Neural progenitor cell (in vitro differentiated cells): ENCODE data around the gene POMGNT2. TPM values are rescaled to one million over a fixed set of nuclear protein-coding genes. Genes with fewer than 3 reads are reported as not detected.

Experiments used
- DNase-seq: peaks from one replicate; pipeline ENCODE4 v3.0.0-alpha.2; 2016; ENCODE audit warnings: low spot score
- H2AFZ ChIP-seq: fragments of 200-600 bp; sonication (generic); replicated peaks from 2 replicates; pipeline ENCODE4 v1.6.1; 2016; ENCODE audit warnings: antibody characterized with exemption
- H3F3A ChIP-seq: fragments of 200-600 bp; sonication (generic); 2 replicates; pipeline ENCODE4 v1.6.1; 2016; ENCODE audit warnings: antibody characterized with exemption, low read depth
- H3K27ac ChIP-seq: fragments of 200-600 bp; sonication (generic); 2 replicates; pipeline ENCODE4 v1.5.1; 2016; ENCODE audit warnings: mild to moderate bottlenecking
- H3K27me3 ChIP-seq: fragments of 200-600 bp; sonication (generic); 2 replicates; pipeline ENCODE4 v1.6.1; 2016; ENCODE audit warnings: mild to moderate bottlenecking, moderate library complexity
- H3K36me3 ChIP-seq: fragments of 200-600 bp; sonication (generic); 2 replicates; pipeline ENCODE4 v1.5.1; 2016
- H3K4me1 ChIP-seq: fragments of 200-600 bp; sonication (generic); 2 replicates; pipeline ENCODE4 v1.6.1; 2016; ENCODE audit warnings: mixed run types
- H3K4me2 ChIP-seq: fragments of 200-600 bp; sonication (generic); 2 replicates; pipeline ENCODE4 v1.6.1; 2016
- H3K4me3 ChIP-seq: fragments of 200-600 bp; sonication (generic); 2 replicates; pipeline ENCODE4 v1.5.1; 2016
- H3K79me2 ChIP-seq: fragments of 200-600 bp; sonication (generic); 2 replicates; pipeline ENCODE4 v1.6.1; 2016; ENCODE audit warnings: low read depth
- H3K9ac ChIP-seq: fragments of 200-600 bp; sonication (generic); 2 replicates; pipeline ENCODE4 v1.6.1; 2016
- H3K9me3 ChIP-seq: fragments of 200-600 bp; sonication (generic); 2 replicates; pipeline ENCODE4 v1.5.1; 2016; ENCODE audit warnings: low read depth
- H4K20me1 ChIP-seq: fragments of 200-600 bp; sonication (generic); 2 replicates; pipeline ENCODE4 v1.6.1; 2016; ENCODE audit warnings: low read depth
- H3K27ac Mint-ChIP-seq: 3 replicates; pipeline ENCODE4 v1.8.0; 2021; ENCODE audit warnings: mixed read lengths
- H3K27me3 Mint-ChIP-seq: 2 replicates; pipeline ENCODE4 v1.8.0; 2022; ENCODE audit warnings: low read depth, mild to moderate bottlenecking, inconsistent platforms, moderate library complexity, mixed read lengths; ENCODE audit not compliant: insufficient read depth
- H3K36me3 Mint-ChIP-seq: 3 replicates; pipeline ENCODE4 v1.8.0; 2021; ENCODE audit warnings: mixed read lengths
- H3K4me1 Mint-ChIP-seq: 3 replicates; pipeline ENCODE4 v1.8.0; 2021; ENCODE audit warnings: mixed read lengths
- H3K4me3 Mint-ChIP-seq: 3 replicates; pipeline ENCODE4 v1.8.0; 2021; ENCODE audit warnings: mild to moderate bottlenecking, moderate library complexity, mixed read lengths
- H3K9me3 Mint-ChIP-seq: 3 replicates; pipeline ENCODE4 v1.8.0; 2020; ENCODE audit warnings: mixed read lengths
- CTCF ChIP-seq: fragments of 200-600 bp; sonication (generic); IDR thresholded peaks from 2 replicates; pipeline ENCODE4 v1.5.1; 2017; ENCODE audit warnings: antibody characterized with exemption, mild to moderate bottlenecking
- EZH2 ChIP-seq: fragments of 200-600 bp; sonication (generic); IDR thresholded peaks from 2 replicates; pipeline ENCODE4 v1.6.1; 2017; ENCODE audit warnings: antibody characterized with exemption, mild to moderate bottlenecking, moderate library complexity
- EZH2phosphoT487 ChIP-seq: fragments of 200-600 bp; sonication (generic); IDR thresholded peaks from 2 replicates; pipeline ENCODE4 v1.6.1; 2017; ENCODE audit warnings: antibody characterized with exemption
- total RNA-seq: library from RNA; depleted of rRNA; stranded (reverse); fragments of >200 nt; gene quantifications from 2 replicates; pipeline ENCODE4 v1.2.3, GENCODE V29; 2015; ENCODE audit warnings: low replicate concordance

POMGNT2 gene
- total RNA-seq, 1 donor from 2014 or later, result 13.2 TPM

GRCh38 chr3:43041517-43041916, 64.4 kb downstream of the POMGNT2 start:
- Mint-ChIP-seq H3K4me1 (no peaks in the 10 kb centered on the region), H3K36me3 (no peaks in the 10 kb centered on the region), H3K27me3 (peaks cover 6% of the 10 kb centered on the region), H3K27ac (no peak overlapping the region), H3K4me3 (no peak overlapping the region), H3K9me3 (peaks cover 14% of the 10 kb centered on the region)
- Histone ChIP-seq H3K4me3 (no peak overlapping the region), H3K36me3 (no peaks in the 10 kb centered on the region), H3K9me3 (peaks cover 6% of the 10 kb centered on the region), H3F3A (no peaks in the 10 kb centered on the region), H3K4me1 (no peaks in the 10 kb centered on the region), H3K27ac (no peak overlapping the region), H3K9ac (no peak overlapping the region), H3K4me2 (no peak overlapping the region), H2AFZ (no peak overlapping the region), H4K20me1 (no peaks in the 10 kb centered on the region), H3K79me2 (no peaks in the 10 kb centered on the region), H3K27me3 (no peaks in the 10 kb centered on the region)
- TF ChIP-seq CTCF (no peak), EZH2 (no peak), EZH2phosphoT487 (no peak)
- DNase-seq, result no peak

- TF ChIP-seq EZH2 (no peak), EZH2phosphoT487 (no peak), CTCF (no peak)
- no peaks in the 10 kb centered on the region for H3K9me3 Mint-ChIP-seq
- no peak overlapping the region for H3K4me3 ChIP-seq
Observed at GRCh38 chr3:43038010-43038409, 67.9 kb downstream of the POMGNT2 start.

GRCh38 chr3:43036621-43037423, 69.1 kb downstream of the POMGNT2 start:
- no peaks in the 10 kb centered on the region for H3K36me3 ChIP-seq
- H3K4me1 Mint-ChIP-seq, result no peaks in the 10 kb centered on the region

More at GRCh38 chr3:43038010-43038409, 67.9 kb downstream of the POMGNT2 start:
- no peak for DNase-seq
- no peak overlapping the region for H3K4me3 Mint-ChIP-seq
- no peaks in the 10 kb centered on the region for H3K4me1 ChIP-seq
- no peaks in the 10 kb centered on the region for H3K36me3 Mint-ChIP-seq
- H3K27ac Mint-ChIP-seq, result no peak overlapping the region
- H3K4me1 Mint-ChIP-seq, result no peaks in the 10 kb centered on the region
- H3K9ac ChIP-seq, result no peak overlapping the region
- H3K27ac ChIP-seq, result no peak overlapping the region
- H3K27me3 Mint-ChIP-seq, result peaks cover 3% of the 10 kb centered on the region
- H3K79me2 ChIP-seq, result no peaks in the 10 kb centered on the region
- no peaks in the 10 kb centered on the region for H4K20me1 ChIP-seq
- H3K36me3 ChIP-seq, result no peaks in the 10 kb centered on the region
- H2AFZ ChIP-seq, result no peak overlapping the region
- H3K4me2 ChIP-seq, result no peak overlapping the region
- no peaks in the 10 kb centered on the region for H3F3A ChIP-seq
- H3K27me3 ChIP-seq, result no peaks in the 10 kb centered on the region
- no peaks in the 10 kb centered on the region for H3K9me3 ChIP-seq

More at GRCh38 chr3:43036621-43037423, 69.1 kb downstream of the POMGNT2 start:
- Histone ChIP-seq H3K4me1 (no peaks in the 10 kb centered on the region), H3K9ac (no peak overlapping the region), H3K4me2 (no peak overlapping the region), H3K27me3 (no peaks in the 10 kb centered on the region), H3F3A (no peaks in the 10 kb centered on the region), H4K20me1 (no peaks in the 10 kb centered on the region), H3K27ac (no peak overlapping the region), H3K79me2 (no peaks in the 10 kb centered on the region), H2AFZ (no peak overlapping the region), H3K4me3 (no peak overlapping the region), H3K9me3 (no peaks in the 10 kb centered on the region)
- Mint-ChIP-seq H3K27me3 (peaks cover 3% of the 10 kb centered on the region), H3K36me3 (no peaks in the 10 kb centered on the region), H3K27ac (no peak overlapping the region), H3K9me3 (no peaks in the 10 kb centered on the region), H3K4me3 (no peak overlapping the region)
- no peak for DNase-seq
- TF ChIP-seq CTCF (no peak), EZH2phosphoT487 (no peak), EZH2 (no peak)
